Glutamatergic neuron (in vitro differentiated cells): ENCODE data around the gene CDC34. TPM values are rescaled to one million over a fixed set of nuclear protein-coding genes. Genes with fewer than 3 reads are reported as not detected.

Experiments
- DNase-seq: peaks from one replicate; pipeline ENCODE4 v3.0.0; 2022
- H3K27ac Mint-ChIP-seq: one replicate; pipeline ENCODE4 v1.8.0; 2020; ENCODE audit warnings: mild to moderate bottlenecking, mixed read lengths, inconsistent platforms; ENCODE audit not compliant: unreplicated experiment
- H3K27me3 Mint-ChIP-seq: one replicate; pipeline ENCODE4 v1.8.0; 2020; ENCODE audit warnings: mild to moderate bottlenecking, moderate library complexity, mixed read lengths, inconsistent platforms; ENCODE audit not compliant: unreplicated experiment
- H3K36me3 Mint-ChIP-seq: one replicate; pipeline ENCODE4 v1.8.0; 2020; ENCODE audit warnings: mild to moderate bottlenecking, mixed read lengths, inconsistent platforms; ENCODE audit not compliant: unreplicated experiment
- H3K4me1 Mint-ChIP-seq: one replicate; pipeline ENCODE4 v1.8.0; 2020; ENCODE audit warnings: mild to moderate bottlenecking, low read depth, mixed read lengths, inconsistent platforms; ENCODE audit not compliant: unreplicated experiment
- H3K4me3 Mint-ChIP-seq: one replicate; pipeline ENCODE4 v1.8.0; 2020; ENCODE audit warnings: mild to moderate bottlenecking, mixed read lengths, inconsistent platforms; ENCODE audit not compliant: unreplicated experiment
- H3K9me3 Mint-ChIP-seq: one replicate; pipeline ENCODE4 v1.8.0; 2020; ENCODE audit warnings: mild to moderate bottlenecking, moderate library complexity, mixed read lengths, inconsistent platforms; ENCODE audit not compliant: unreplicated experiment
- total RNA-seq: library from RNA; stranded (reverse); fragmentation: NEBNext Ultra II Directional; extraction: Animal tissue kit (Norgen Biotek cat#: 25700); gene quantifications from one replicate; pipeline ENCODE4 v1.2.1, GENCODE V29; 2021; ENCODE audit not compliant: unreplicated experiment
- TF ChIP-seq, protein P1 (sequence below): fragments of 200-600 bp; sonication (generic); IDR thresholded peaks from one replicate; pipeline ENCODE4 v1.5.0; 2021; ENCODE audit not compliant: partially characterized antibody, unreplicated experiment

Gene CDC34
- total RNA-seq, 1 donor from 2014 or later = 136 TPM

GRCh38 chr19:530134-531008 is 1.2 kb upstream of the CDC34 start:
- peaks cover 10% of the 10 kb centered on the region for H3K27me3 Mint-ChIP-seq
- peaks cover 4% of the 10 kb centered on the region for H3K9me3 Mint-ChIP-seq
- no peaks in the 10 kb centered on the region for H3K36me3 Mint-ChIP-seq
- no peaks in the 10 kb centered on the region for H3K4me1 Mint-ChIP-seq
- no peak for DNase-seq
- H3K4me3 Mint-ChIP-seq = peak overlapping the region; percentile 83
- TF ChIP-seq, protein P1, sequence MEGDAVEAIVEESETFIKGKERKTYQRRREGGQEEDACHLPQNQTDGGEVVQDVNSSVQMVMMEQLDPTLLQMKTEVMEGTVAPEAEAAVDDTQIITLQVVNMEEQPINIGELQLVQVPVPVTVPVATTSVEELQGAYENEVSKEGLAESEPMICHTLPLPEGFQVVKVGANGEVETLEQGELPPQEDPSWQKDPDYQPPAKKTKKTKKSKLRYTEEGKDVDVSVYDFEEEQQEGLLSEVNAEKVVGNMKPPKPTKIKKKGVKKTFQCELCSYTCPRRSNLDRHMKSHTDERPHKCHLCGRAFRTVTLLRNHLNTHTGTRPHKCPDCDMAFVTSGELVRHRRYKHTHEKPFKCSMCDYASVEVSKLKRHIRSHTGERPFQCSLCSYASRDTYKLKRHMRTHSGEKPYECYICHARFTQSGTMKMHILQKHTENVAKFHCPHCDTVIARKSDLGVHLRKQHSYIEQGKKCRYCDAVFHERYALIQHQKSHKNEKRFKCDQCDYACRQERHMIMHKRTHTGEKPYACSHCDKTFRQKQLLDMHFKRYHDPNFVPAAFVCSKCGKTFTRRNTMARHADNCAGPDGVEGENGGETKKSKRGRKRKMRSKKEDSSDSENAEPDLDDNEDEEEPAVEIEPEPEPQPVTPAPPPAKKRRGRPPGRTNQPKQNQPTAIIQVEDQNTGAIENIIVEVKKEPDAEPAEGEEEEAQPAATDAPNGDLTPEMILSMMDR = no peak
- H3K27ac Mint-ChIP-seq = peak overlapping the region; percentile 72

DNA sequence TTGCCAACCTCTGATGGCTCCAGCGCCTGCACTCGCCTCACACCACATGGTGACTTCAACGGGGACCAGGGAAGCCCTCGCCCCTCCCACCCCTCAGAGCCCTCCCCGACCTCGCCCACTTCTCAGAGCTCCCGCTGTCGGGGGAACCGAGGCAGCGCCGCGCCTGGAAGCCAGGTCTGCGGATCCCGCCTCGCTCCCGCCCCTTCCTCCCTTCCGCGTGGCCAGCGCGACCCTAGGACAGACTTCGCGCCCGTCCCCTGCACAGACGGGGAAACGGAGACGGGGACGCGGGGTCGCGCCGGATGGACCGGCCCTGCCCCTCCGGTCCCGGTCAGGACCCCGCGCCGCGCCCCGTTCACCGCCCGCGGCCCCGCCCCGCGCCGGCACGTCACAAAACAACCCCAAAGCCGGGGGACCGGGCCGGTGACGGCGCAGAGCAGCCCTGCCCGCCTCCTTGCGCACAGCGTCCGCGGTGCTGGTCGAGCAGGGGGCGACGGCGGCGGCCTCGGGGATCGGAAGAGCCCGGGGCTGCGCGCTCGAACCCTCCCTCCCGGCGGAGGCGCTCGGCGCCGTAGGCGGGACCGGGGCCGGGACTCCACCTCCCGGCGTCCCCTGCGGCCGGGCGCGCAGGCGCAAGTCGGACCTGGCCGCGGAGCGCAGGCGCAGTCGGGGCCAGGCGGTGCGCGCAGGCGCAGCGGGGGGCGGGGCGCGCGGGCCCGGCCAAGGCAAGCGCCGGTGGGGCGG is 379 bp upstream of the CDC34 start:
- peaks cover 10% of the 10 kb centered on the region for H3K27me3 Mint-ChIP-seq
- TF ChIP-seq, protein P1 = no peak
- H3K27ac Mint-ChIP-seq = peak overlapping the region; percentile 72
- peak overlapping the region; percentile 83 for H3K4me3 Mint-ChIP-seq
- H3K9me3 Mint-ChIP-seq = peaks cover 4% of the 10 kb centered on the region
- DNase-seq = peak; percentile 91
- H3K36me3 Mint-ChIP-seq = no peaks in the 10 kb centered on the region
- no peaks in the 10 kb centered on the region for H3K4me1 Mint-ChIP-seq

GRCh38 chr19:532561-533363 is 1.2 kb downstream of the CDC34 start:
- H3K4me1 Mint-ChIP-seq = no peaks in the 10 kb centered on the region
- H3K36me3 Mint-ChIP-seq = no peaks in the 10 kb centered on the region
- peaks cover 8% of the 10 kb centered on the region for H3K27me3 Mint-ChIP-seq
- peaks cover 4% of the 10 kb centered on the region for H3K9me3 Mint-ChIP-seq
- peak; percentile 55 for DNase-seq
- peak overlapping the region; percentile 90 for H3K4me3 Mint-ChIP-seq
- peak overlapping the region; percentile 91 for H3K27ac Mint-ChIP-seq
- TF ChIP-seq, protein P1 = peak; percentile 47

DNA sequence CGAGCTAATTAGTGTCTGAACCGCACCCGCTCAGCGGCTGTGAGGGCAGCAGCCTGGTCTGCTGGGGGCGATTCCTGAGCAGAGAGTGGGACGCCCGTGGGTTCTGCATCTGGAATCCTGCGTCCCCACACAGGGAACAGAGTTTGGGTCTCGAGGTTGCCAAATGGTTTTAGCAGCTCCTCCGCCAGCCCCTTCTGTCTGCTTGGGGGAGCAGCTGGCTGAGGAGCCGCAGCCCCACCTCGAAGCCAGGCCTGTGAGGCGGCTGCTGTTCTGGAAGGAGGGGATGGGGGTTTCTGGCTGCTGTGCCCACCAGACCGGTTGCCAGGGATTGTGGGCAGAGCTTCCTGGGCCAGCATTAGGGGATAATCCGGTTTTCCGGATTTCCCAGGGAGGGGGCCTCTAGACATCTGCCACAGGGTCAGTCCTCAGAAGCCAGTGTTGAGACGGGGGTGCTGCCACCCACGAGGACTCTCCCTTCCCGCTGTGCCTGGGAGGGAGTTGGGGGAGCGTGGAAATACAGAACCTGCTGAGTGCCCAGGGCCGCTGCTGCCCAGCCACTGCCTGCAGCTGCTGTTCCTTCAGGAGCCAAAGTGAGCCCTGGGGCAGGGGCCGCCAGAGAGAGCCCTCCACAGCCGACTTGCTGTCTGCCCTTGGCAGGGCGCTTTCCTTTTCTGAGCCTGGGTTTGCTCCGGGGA is 2.0 kb downstream of the CDC34 start:
- H3K9me3 Mint-ChIP-seq = peaks cover 6% of the 10 kb centered on the region
- TF ChIP-seq, protein P1 = no peak
- peak overlapping the region; percentile 90 for H3K4me3 Mint-ChIP-seq
- peaks cover 11% of the 10 kb centered on the region for H3K27me3 Mint-ChIP-seq
- H3K4me1 Mint-ChIP-seq = peaks cover 4% of the 10 kb centered on the region
- H3K27ac Mint-ChIP-seq = no peak overlapping the region
- H3K36me3 Mint-ChIP-seq = no peaks in the 10 kb centered on the region
- DNase-seq = no peak
